Right cardiac atrium (tissue), 5 donors: ENCODE results near the gene ATG4C. TPM values are rescaled to one million over a fixed set of nuclear protein-coding genes. Genes with fewer than 3 reads are reported as not detected.

Experiments used
- ATAC-seq, 2 donors: fragments of 200-7000 bp; cut with Tn5 transposase; one replicate each; pipeline versions ENCODE4 v1.8.0 to v1.9.1; 2020; ENCODE audit warnings: moderate library complexity in 2 of 2, mild to moderate bottlenecking in 1 of 2
- DNase-seq, 3 donors: peaks; one replicate each; pipeline ENCODE4 v3.0.0-alpha.2; 2020
- H3K27ac ChIP-seq: one replicate; pipeline ENCODE4 v1.5.1; 2013; ENCODE audit warnings: mild to moderate bottlenecking, low read length, control low read depth, moderate library complexity
- H3K27me3 ChIP-seq: one replicate; pipeline ENCODE4 v1.6.1; 2013; ENCODE audit not compliant: control insufficient read depth, insufficient read depth
- H3K4me1 ChIP-seq: one replicate; pipeline ENCODE4 v1.6.1; 2013; ENCODE audit warnings: low read length; ENCODE audit not compliant: control insufficient read depth, insufficient read depth
- H3K4me3 ChIP-seq: one replicate; pipeline ENCODE4 v1.5.1; 2013; ENCODE audit warnings: low read length, control low read depth
- H3K9me3 ChIP-seq: one replicate; pipeline ENCODE4 v1.6.1; 2013; ENCODE audit warnings: low read length; ENCODE audit not compliant: control insufficient read depth
- WGBS: extraction: QIAGEN DNeasy Blood & Tissue Kit; methylation state at CpG from one replicate; pipeline ENCODE4 v1.1.7; 2013; 5-methylcytosine and 5-hydroxymethylcytosine counted together
- intact Hi-C, 4 donors: fragments of 100-400 bp; cut with DNase I; formaldehyde crosslinking; loops; one replicate each; pipeline versions ENCODE4 v1.11.0 to v1.14.0; 2022 to 2023
- polyA plus RNA-seq: library from polyadenylated mRNA; stranded (reverse); fragments of 200-250 nt; gene quantifications from one replicate; pipeline ENCODE4 v1.2.3, GENCODE V29; 2013
- total RNA-seq, 4 donors: library from RNA; stranded (reverse); fragmentation: NEBNext Ultra II Directional; extraction: Animal tissue kit (Norgen Biotek cat#: 25700); gene quantifications; one replicate each; pipeline ENCODE4 v1.2.1, GENCODE V29; 2021
- donor health status: healthy with polysubstance abuse.
- donor health status: DM: no; HTN: yes; CAD: no.
- donor health status: DM: no; HTN: no; CAD: no.
- donor health status: DM: no; HTN: yes; CAD: no; lungs with severe emphysema.
- donor health status: DM: yes; HTN: yes; CAD: no.

Gene ATG4C
- total and polyA plus RNA-seq, 5 donors = 5.1 to 12.6 (median 11.1) TPM

DNA sequence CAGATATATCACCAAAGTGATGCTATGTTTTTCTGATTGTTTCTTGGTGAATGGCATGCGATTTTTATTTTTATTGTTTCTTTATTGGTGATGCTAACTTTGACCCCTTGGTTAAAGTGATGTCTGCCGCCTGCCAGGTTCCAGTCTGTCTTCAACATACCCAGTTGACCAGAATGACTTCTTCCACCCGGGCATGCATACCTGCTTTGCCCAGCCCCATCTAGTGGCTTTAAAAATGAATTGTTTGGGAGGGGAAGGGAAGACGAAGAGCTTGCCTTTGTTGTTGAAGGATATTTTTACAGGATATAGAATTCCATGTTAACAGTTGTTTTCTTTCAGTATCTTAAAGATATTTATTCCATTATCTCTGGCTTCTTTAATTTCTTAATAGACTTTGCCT is 65.1 kb downstream of the ATG4C start:
- intact Hi-C loops = no loop called here
- Histone ChIP-seq H3K4me3 (no peak overlapping the region), H3K4me1 (no peaks in the 10 kb centered on the region), H3K9me3 (no peaks in the 10 kb centered on the region), H3K27me3 (no peaks in the 10 kb centered on the region), H3K27ac (no peak overlapping the region)
- 83% methylated on average over 4 of the region's 4 CpGs for WGBS
- no peak for DNase-seq
- no peak for ATAC-seq

DNA sequence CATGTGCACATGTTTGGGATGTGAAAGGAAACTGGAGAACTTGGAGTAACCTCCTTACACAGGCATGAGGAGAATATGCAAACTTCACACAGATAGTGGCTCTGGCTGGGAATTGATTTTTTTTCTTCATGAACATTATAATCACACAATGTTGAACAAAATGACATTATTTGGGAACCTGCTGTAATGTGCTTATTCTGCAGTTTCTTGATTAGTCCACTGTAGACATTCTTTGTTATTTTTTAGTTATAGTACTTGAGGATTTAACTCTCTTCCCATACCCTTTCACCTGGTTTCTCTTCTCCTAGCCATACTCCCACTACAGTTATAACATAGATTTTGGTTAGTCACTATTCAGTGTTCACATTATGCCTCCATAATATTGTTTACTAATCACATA is 68.3 kb downstream of the ATG4C start:
- Histone ChIP-seq H3K4me1 (no peaks in the 10 kb centered on the region), H3K27ac (no peak overlapping the region), H3K4me3 (no peak overlapping the region), H3K27me3 (no peaks in the 10 kb centered on the region), H3K9me3 (no peaks in the 10 kb centered on the region)
- DNase-seq (no peak), ATAC-seq (no peak)
- intact Hi-C loops = no loop called here

DNA sequence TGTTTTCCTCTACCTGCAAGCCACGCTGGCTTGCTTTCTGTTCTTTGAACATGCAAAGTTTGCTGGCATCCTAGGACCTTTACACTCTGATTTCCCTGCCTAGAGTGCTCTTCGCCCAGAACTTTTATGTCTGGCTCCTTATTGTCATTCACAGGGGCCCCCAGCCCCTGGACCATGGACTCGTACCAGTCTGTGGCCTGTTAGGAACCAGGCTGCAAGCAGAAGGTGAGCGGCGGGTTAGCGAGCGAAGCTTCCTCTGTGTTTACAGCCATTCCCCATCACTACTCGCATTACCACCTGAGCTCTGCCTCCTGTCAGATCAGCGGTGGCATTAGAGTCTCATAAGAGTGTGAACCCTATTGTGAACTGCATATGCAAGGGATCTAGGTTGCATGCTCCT is 73.0 kb downstream of the ATG4C start:
- DNase-seq (no peak), ATAC-seq (no peak)
- Histone ChIP-seq H3K4me3 (no peak overlapping the region), H3K27me3 (no peaks in the 10 kb centered on the region), H3K27ac (no peak overlapping the region), H3K9me3 (no peaks in the 10 kb centered on the region), H3K4me1 (no peaks in the 10 kb centered on the region)
- intact Hi-C loops = no loop called here
- WGBS = 87% methylated on average over 9 of the region's 9 CpGs

DNA sequence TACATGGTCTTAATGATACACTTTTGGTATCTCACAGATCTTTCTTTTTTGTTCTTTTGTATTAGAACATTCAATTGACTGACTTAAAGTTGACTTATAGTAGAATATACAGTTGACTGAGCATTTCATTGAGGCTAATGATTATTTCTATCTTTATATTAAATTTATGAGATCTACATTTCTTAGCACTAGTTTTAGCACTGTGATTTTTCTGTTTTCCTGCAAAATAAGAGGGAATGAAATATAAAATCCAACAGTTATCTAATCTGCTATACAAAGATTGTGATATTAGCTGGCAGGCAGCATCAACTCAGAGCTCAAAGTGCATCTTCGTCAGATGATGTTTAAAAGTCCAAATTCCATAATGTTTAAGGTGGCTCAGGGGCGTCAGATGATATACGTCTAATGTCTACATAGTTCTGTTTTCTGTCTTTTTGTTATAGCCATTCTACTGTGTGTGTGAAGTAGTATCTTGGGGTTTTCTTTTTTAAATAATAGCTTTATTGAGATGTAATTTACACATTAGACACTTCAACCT is 85.4 kb downstream of the ATG4C start:
- no peak for ATAC-seq
- no peak for DNase-seq
- 74% methylated on average over 3 of the region's 3 CpGs for WGBS

DNA sequence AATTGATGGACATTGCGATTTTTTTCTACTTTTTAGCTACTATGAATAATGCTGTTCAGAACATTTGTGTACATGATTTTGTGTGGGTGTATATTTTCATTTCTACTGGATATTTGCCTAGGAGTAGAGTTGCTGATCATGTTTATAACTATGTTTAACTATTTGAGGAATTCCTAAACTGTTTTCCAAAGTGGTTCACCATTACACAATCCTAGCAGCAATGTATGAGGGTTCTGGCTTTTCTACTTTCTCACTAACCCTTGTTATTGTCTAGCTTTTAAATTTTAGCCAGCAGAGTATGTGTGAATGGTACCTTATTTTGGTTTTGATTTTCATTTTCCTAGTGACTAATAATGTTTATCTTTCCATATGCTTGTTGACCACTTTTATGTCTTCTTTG is 86.2 kb downstream of the ATG4C start:
- intact Hi-C loops = no loop called here
- WGBS = 95% methylated on average over 1 of the region's 1 CpG

More for the DNA sequence above, 85.4 kb downstream of the ATG4C start:
- Histone ChIP-seq H3K27ac (no peak overlapping the region), H3K4me1 (no peaks in the 10 kb centered on the region), H3K4me3 (no peak overlapping the region), H3K9me3 (no peaks in the 10 kb centered on the region), H3K27me3 (no peaks in the 10 kb centered on the region)
- intact Hi-C loops = no loop called here

DNA sequence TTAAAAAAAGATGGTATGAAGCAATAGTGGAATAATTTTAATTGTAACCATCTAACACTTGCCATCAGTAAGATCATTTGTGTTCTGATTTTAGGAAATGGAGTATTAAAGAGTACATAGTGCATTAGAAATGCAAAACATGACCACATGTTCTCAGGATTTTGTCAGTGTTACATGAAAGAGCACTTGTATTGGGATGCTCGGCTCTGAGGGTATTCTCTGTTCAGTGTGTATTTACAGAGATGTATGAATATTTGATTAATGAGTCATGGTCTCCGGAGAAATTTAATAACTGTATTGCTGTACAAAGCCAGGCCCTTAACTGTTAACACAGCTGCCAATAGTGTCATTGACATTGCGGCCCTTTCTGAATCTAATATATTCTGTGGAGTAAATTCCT is 91.7 kb downstream of the ATG4C start:
- ATAC-seq = no peak
- WGBS = 60% methylated on average over 3 of the region's 3 CpGs

More for the DNA sequence above, 86.2 kb downstream of the ATG4C start:
- DNase-seq (no peak), ATAC-seq (no peak)
- no peak overlapping the region for H3K27ac ChIP-seq
- H3K4me3 ChIP-seq = no peak overlapping the region
- no peaks in the 10 kb centered on the region for H3K4me1 ChIP-seq
- H3K27me3 ChIP-seq = no peaks in the 10 kb centered on the region
- H3K9me3 ChIP-seq = no peaks in the 10 kb centered on the region

GRCh38 chr1:62876535-62876934 is 92.6 kb downstream of the ATG4C start:
- ATAC-seq (no peak), DNase-seq (no peak)
- H3K4me1 ChIP-seq = no peaks in the 10 kb centered on the region
- 82% methylated on average over 3 of the region's 3 CpGs for WGBS
- intact Hi-C loops = no loop called here
- no peak overlapping the region for H3K4me3 ChIP-seq
- no peaks in the 10 kb centered on the region for H3K27me3 ChIP-seq
- no peak overlapping the region for H3K27ac ChIP-seq
- H3K9me3 ChIP-seq = no peaks in the 10 kb centered on the region

More for the DNA sequence above, 91.7 kb downstream of the ATG4C start:
- H3K4me3 ChIP-seq = no peak overlapping the region
- no peak for DNase-seq
- intact Hi-C loops = no loop called here
- H3K27me3 ChIP-seq = no peaks in the 10 kb centered on the region
- H3K9me3 ChIP-seq = no peaks in the 10 kb centered on the region
- H3K27ac ChIP-seq = no peak overlapping the region
- no peaks in the 10 kb centered on the region for H3K4me1 ChIP-seq

- H3K27me3 ChIP-seq = no peaks in the 10 kb centered on the region
- no peaks in the 10 kb centered on the region for H3K9me3 ChIP-seq
- no peak for DNase-seq
- no peak overlapping the region for H3K27ac ChIP-seq
- intact Hi-C loops = no loop called here
- H3K4me1 ChIP-seq = no peaks in the 10 kb centered on the region
- H3K4me3 ChIP-seq = no peak overlapping the region
- 88% methylated on average over 2 of the region's 2 CpGs for WGBS
- ATAC-seq = no peak
Observed at GRCh38 chr1:62877579-62877978, 93.6 kb downstream of the ATG4C start.

DNA sequence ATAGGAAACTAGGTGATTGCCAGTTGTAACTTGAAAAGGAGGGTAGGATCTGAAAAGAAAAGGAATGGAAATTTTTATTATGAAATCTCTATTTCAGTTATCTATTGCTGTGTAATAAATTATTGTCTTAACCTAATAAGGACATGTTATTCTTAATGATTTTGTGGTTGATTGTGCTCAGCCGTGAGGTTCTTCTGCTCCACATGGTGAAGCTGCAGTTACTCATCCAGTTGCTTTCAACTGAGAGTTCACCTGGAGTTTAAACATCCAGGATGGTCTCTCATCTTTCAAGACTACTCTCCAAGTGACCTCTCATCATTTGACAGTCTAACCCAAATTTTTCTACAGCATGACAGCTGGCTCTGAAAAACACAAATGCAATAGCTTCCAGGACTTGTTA is 96.0 kb downstream of the ATG4C start:
- 92% methylated on average over 1 of the region's 1 CpG for WGBS
- ATAC-seq = no peak
- no peaks in the 10 kb centered on the region for H3K27me3 ChIP-seq
- intact Hi-C loops = no loop called here
- no peak overlapping the region for H3K4me3 ChIP-seq
- H3K9me3 ChIP-seq = no peaks in the 10 kb centered on the region
- H3K27ac ChIP-seq = no peak overlapping the region
- no peak for DNase-seq
- H3K4me1 ChIP-seq = no peaks in the 10 kb centered on the region

DNA sequence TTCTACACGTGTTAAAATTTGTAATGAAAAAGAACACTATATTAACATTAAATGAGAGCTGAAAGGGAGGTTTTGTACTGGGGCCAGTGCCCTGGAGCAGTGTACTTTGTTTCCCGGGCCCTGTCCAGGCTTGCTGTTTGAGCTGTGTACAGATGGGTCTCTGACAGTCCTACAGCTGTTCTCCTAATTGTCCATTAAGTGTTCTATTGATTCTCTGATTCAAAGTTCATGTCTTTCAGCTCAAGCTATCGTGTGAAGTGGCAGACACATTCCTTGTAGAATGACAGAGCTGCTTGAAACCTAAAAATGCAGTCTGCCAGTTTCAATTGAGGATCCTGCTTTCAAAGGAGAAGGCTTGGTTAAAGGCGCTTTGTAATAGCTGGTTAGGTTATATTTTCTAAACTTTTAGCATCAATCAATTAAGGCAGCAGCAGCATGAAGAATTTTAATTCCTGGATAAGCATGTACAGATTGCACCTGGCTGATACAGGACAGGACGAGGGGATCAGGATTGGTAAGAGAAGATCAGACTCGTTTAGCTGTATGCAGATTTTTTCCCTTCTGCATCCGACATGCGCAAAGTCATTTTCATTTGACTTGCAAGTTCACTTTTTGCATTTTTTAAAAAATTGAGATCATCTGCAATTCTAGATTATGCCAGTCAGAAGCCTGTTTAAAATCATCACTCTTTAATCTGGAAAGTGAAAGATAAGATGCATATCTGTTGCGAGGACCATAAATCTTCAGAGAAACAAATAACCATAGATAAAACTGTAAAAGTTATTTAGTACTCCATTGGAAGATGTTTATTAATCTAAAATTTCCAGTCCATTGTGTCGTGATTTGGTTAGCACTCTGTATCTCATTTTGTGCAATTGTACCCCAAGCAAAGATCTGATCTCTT is 98.5 kb downstream of the ATG4C start:
- intact Hi-C loops = no loop called here
- H3K27me3 ChIP-seq = no peaks in the 10 kb centered on the region
- no peaks in the 10 kb centered on the region for H3K9me3 ChIP-seq
- 64% methylated on average over 10 of the region's 10 CpGs for WGBS
- no peak overlapping the region for H3K4me3 ChIP-seq
- no peak overlapping the region for H3K27ac ChIP-seq
- no peak for DNase-seq
- ATAC-seq = no peak
- no peaks in the 10 kb centered on the region for H3K4me1 ChIP-seq

DNA sequence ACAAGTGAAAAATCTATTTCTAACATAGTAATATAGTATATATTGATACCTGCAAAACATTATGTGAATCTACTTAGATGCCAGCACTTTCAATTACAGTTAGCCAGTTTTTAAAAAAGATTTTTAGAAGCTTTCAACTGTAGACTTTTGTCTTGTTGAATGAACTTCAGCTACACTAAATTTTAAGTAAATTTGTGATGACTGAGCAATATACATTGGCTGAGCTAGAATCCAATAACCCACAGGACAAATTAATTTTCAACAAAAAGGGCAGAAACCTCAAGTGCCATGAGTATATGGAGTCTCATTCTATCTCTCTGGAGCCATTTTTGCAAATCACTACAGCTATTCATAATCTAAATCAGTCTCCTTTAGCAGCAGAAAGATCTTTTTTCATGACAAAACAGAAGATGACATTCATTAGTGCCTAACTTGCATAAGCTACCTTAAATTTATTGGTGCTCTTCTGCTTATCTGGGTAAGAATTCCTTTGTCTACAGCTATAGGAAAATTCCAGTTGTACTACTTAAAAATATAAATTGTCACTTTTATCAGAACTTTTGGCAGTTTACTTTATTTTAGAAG is 100.3 kb downstream of the ATG4C start:
- Histone ChIP-seq H3K27me3 (no peaks in the 10 kb centered on the region), H3K4me3 (no peak overlapping the region), H3K9me3 (no peaks in the 10 kb centered on the region), H3K4me1 (no peaks in the 10 kb centered on the region), H3K27ac (no peak overlapping the region)
- DNase-seq (no peak), ATAC-seq (no peak)
- intact Hi-C loops = no loop called here
